HL-60 (cell line): ENCODE results near the gene SDSL.

Source experiments
- DNase-seq, 2 experiments: peaks; one replicate each; pipeline ENCODE4 v3.0.0-alpha.2; 2010 to 2020; ENCODE audit warnings: low read depth in 1 of 2, low spot score in 1 of 2
- H3K27ac ChIP-seq: fragments of 250-450 bp; sonication (Bioruptor Pico); replicated peaks from 2 replicates; pipeline ENCODE4 v1.5.1; 2020; ENCODE audit warnings: mild to moderate bottlenecking, moderate library complexity
- H3K27me3 ChIP-seq: fragments of 250-450 bp; sonication (Bioruptor Pico); 2 replicates; pipeline ENCODE4 v1.5.1; 2021; ENCODE audit warnings: mild to moderate bottlenecking, moderate library complexity; ENCODE audit not compliant: insufficient read depth, poor library complexity, severe bottlenecking
- H3K4me3 ChIP-seq: replicated peaks from 2 replicates; pipeline ENCODE4 v1.5.1; 2011; ENCODE audit warnings: mild to moderate bottlenecking, control low read depth, low read length; ENCODE audit not compliant: insufficient read depth
- CTCF ChIP-seq: IDR thresholded peaks from one replicate; pipeline ENCODE4 v1.5.1; 2011; ENCODE audit warnings: low read length, control low read depth, inconsistent platforms; ENCODE audit not compliant: insufficient read depth
- GABPA ChIP-seq: IDR thresholded peaks from 2 replicates; pipeline ENCODE4 v1.6.1; 2012; ENCODE audit warnings: low read depth
- POLR2AphosphoS5 ChIP-seq: IDR thresholded peaks from 2 replicates; pipeline ENCODE4 v1.6.1; 2012; ENCODE audit warnings: low read depth
- REST ChIP-seq: IDR thresholded peaks from 2 replicates; pipeline ENCODE4 v1.6.1; 2012; ENCODE audit warnings: low read depth; ENCODE audit not compliant: insufficient replicate concordance
- SPI1 ChIP-seq: IDR thresholded peaks from 2 replicates; pipeline ENCODE4 v1.6.1; 2012; ENCODE audit warnings: low read depth, mild to moderate bottlenecking, borderline replicate concordance

SDSL gene

GRCh38 chr12:113463746-113464451 lies 41.7 kb downstream of the SDSL start:
- no peak overlapping the region for H3K4me3 ChIP-seq
- H3K27ac ChIP-seq = no peak overlapping the region
- no peak for DNase-seq
- peaks cover 58% of the 10 kb centered on the region for H3K27me3 ChIP-seq
- TF ChIP-seq CTCF (no peak), POLR2AphosphoS5 (no peak), GABPA (no peak), REST (no peak), SPI1 (no peak)

DNA sequence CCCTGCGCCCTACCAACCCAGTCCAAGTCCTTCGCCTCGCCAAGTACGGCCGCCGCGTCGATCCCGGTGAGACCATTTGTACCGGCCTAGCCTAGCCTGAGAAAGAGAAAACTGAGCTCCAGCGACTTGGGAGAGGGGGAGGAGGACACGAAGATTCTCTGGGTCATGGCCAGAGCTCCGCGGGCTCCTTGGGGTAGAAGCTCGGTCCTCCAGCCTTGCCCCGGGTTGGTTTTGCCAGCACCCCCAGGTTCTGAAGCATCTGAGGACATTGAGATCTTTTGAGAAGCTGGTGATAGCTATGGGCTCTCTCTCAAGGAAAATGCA lies 42.2 kb downstream of the SDSL start:
- no peak overlapping the region for H3K4me3 ChIP-seq
- TF ChIP-seq SPI1 (no peak), CTCF (no peak), POLR2AphosphoS5 (no peak), REST (no peak), GABPA (no peak)
- no peak for DNase-seq
- no peak overlapping the region for H3K27ac ChIP-seq
- H3K27me3 ChIP-seq = peaks cover 63% of the 10 kb centered on the region

DNA sequence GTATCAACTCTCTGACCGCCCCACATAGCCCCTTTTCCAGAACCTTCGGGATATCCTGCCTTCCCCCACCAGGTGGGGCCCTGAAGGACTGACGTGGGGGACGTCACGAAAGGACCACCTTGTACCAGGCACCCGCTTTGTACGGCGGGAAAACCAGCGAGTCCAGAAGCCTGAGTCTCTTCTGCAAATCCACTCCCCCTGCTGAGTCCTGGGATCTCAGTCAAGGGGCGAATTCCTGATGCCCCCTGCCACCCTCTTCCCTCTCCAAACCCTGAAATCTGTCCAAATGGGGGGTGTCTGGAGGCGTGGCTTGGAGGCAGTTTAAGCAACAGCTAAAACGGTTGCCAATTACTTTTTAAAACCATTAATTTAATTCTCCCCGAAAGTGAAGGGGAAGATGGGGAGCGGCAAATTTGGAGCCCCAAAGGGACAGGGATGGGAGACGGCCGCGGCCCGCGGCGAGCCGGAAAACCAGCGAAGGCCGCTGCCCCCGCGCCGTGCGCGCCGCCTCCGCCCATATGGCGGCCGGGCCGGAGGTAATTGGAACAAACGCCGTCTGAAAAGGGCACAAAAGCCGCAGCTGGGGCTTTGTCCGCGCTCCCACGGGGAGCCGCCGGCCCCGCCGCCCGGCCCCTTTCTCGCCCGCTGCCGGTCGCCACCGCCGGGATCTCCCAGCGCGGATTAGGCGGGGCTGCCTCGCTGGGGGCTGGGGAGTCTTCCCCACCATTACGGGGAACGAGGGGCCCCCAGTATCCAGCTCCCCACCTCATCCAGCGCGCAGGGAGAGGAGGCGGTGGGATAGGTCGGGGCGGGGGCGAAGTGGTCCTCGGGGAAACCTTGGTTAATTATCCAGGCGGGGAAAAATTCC lies 42.9 kb downstream of the SDSL start:
- peaks cover 70% of the 10 kb centered on the region for H3K27me3 ChIP-seq
- TF ChIP-seq GABPA (no peak), SPI1 (no peak), REST (no peak), POLR2AphosphoS5 (no peak), CTCF (no peak)
- no peak overlapping the region for H3K4me3 ChIP-seq
- no peak overlapping the region for H3K27ac ChIP-seq
- DNase-seq = no peak
